Sigmoid colon (tissue), 7 donors: ENCODE results near the gene NEMF. TPM values are rescaled to one million over a fixed set of nuclear protein-coding genes. Genes with fewer than 3 reads are reported as not detected.
"Not testable (repeated sequence)": the region's sequence is repeated elsewhere in the genome, so short reads cannot be mapped to it uniquely, and the experiment has no call there.

ENCODE experiments used
- DNase-seq: peaks from one replicate; pipeline ENCODE4 v3.0.0-alpha.2; 2019
- H3K27ac ChIP-seq, 4 donors: fragments of 200-600 bp; sonication (generic); one replicate each; pipeline ENCODE4 v1.5.1; 2016 to 2019; ENCODE audit warnings: mild to moderate bottlenecking in 1 of 4
- H3K27me3 ChIP-seq, 3 donors: fragments of 200-600 bp; sonication (generic); one replicate each; pipeline ENCODE4 v1.5.1; 2019; ENCODE audit warnings: mild to moderate bottlenecking in 1 of 3
- H3K36me3 ChIP-seq, 4 donors: fragments of 200-600 bp; sonication (generic); one replicate each; pipeline ENCODE4 v1.5.1; 2016 to 2019
- H3K4me1 ChIP-seq, 4 donors: fragments of 200-600 bp; sonication (generic); one replicate each; pipeline ENCODE4 v1.5.1; 2017 to 2019
- H3K4me3 ChIP-seq, 4 donors: fragments of 200-600 bp; sonication (generic); one replicate each; pipeline ENCODE4 v1.5.1; 2017 to 2019; ENCODE audit warnings: mild to moderate bottlenecking in 2 of 4, moderate library complexity in 1 of 4
- H3K9me3 ChIP-seq, 4 donors: fragments of 200-600 bp in 3 of 4; sonication (generic) in 3 of 4; one replicate each; pipeline versions ENCODE4 v1.5.1 to v1.6.1; 2013 to 2019
- CTCF ChIP-seq, 4 experiments: fragments of 450-650 bp in 3 of 4; fragments of 200-600 bp in 1 of 4; IDR thresholded peaks; one replicate each; pipeline ENCODE4 v1.5.1; 2016 to 2019; ENCODE audit warnings: antibody characterized with exemption in 4 of 4, mild to moderate bottlenecking in 3 of 4, moderate library complexity in 2 of 4
- EP300 ChIP-seq, 4 donors: sonication (generic); formaldehyde crosslinking; IDR thresholded peaks; one replicate each; pipeline ENCODE4 v1.6.1; 2017; ENCODE audit warnings: antibody characterized with exemption in 4 of 4
- POLR2A ChIP-seq, 2 donors: fragments of 450-650 bp; IDR thresholded peaks; one replicate each; pipeline ENCODE4 v1.6.1; 2016; ENCODE audit warnings: antibody characterized with exemption in 2 of 2, mild to moderate bottlenecking in 2 of 2, moderate library complexity in 2 of 2
- POLR2AphosphoS5 ChIP-seq, 4 donors: sonication (generic); formaldehyde crosslinking; IDR thresholded peaks; one replicate each; pipeline ENCODE4 v1.6.1; 2017; ENCODE audit warnings: antibody characterized with exemption in 4 of 4
- WGBS, 2 donors: extraction: QIAGEN DNeasy Blood & Tissue Kit; methylation state at CpG; one replicate each; pipeline ENCODE4 v1.1.7; 2013; 5-methylcytosine and 5-hydroxymethylcytosine counted together
- intact Hi-C: fragments of 100-400 bp; cut with DNase I; formaldehyde crosslinking; loops from one replicate; pipeline ENCODE4 v1.15.1; 2023
- polyA plus RNA-seq, 3 donors: library from polyadenylated mRNA; stranded (reverse); fragments of 200-250 nt; gene quantifications; one replicate each; pipeline ENCODE4 v1.2.3, GENCODE V29; 2013
- total RNA-seq, 4 donors: library from RNA; depleted of rRNA; stranded (reverse); fragments of >200 nt; gene quantifications; one replicate each; pipeline ENCODE4 v1.1.0, GENCODE V29; 2016
- donor health status: healthy with polysubstance abuse.
- donor health status: Bipolar disorder and iron deficiency.
- donor health status: healthy.

Gene NEMF
- total and polyA plus RNA-seq, 7 donors, result 18.0 to 121 (median 73.7) TPM

GRCh38 chr14:49897414-49897813, 44.8 kb upstream of the NEMF start:
- Histone ChIP-seq H3K4me1 (peaks cover 0 to 49% (median 47%) of the 10 kb centered on the region in 4 donors), H3K9me3 (no peaks in the 10 kb centered on the region), H3K4me3 (no peak overlapping the region), H3K36me3 (peaks cover 0 to 8% (median 0%) of the 10 kb centered on the region in 4 donors), H3K27me3 (no peaks in the 10 kb centered on the region), H3K27ac (peak overlapping the region in 3 of 4 donors; percentile 1 to 100 (median 98))
- no peak for TF ChIP-seq CTCF (IDR thresholded peaks at IDR 0.05)
- TF ChIP-seq POLR2AphosphoS5 (IDR thresholded peaks at IDR 0.05), result no peak
- 26 to 41% methylated on average over 1 of the region's 1 CpG for WGBS, 2 donors
- intact Hi-C loops, result no loop called here
- DNase-seq, result no peak

- peaks cover 0 to 8% (median 0%) of the 10 kb centered on the region in 4 donors for H3K36me3 ChIP-seq
- no peak overlapping the region for H3K4me3 ChIP-seq
- no peak for DNase-seq
- WGBS, 2 donors, result 31 to 34% methylated on average over 5 of the region's 5 CpGs
- no peaks in the 10 kb centered on the region for H3K27me3 ChIP-seq
- peaks cover 0 to 51% (median 49%) of the 10 kb centered on the region in 4 donors for H3K4me1 ChIP-seq
- H3K9me3 ChIP-seq, result no peaks in the 10 kb centered on the region
- H3K27ac ChIP-seq, result peak overlapping the region in 3 of 4 donors; percentile 1 to 100 (median 98)
- intact Hi-C loops, result no loop called here
- no peak for TF ChIP-seq EP300 (IDR thresholded peaks at IDR 0.05)
- TF ChIP-seq POLR2AphosphoS5 (IDR thresholded peaks at IDR 0.05), result no peak
- no peak for TF ChIP-seq POLR2A (IDR thresholded peaks at IDR 0.05)
- no peak for TF ChIP-seq CTCF (IDR thresholded peaks at IDR 0.05)
These were observed 44.4 kb upstream of the NEMF start for GRCh38 chr14:49896966-49897365.

GRCh38 chr14:49896272-49896671, 43.7 kb upstream of the NEMF start:
- Histone ChIP-seq H3K4me3 (peak overlapping the region in 3 of 4 donors; percentile 60 to 96 (median 80)), H3K27ac (peak overlapping the region; percentile 16 to 100 (median 73))

GRCh38 chr14:49895480-49895879, 42.9 kb upstream of the NEMF start:
- 7 to 21% methylated on average over 4 of the region's 4 CpGs for WGBS, 2 donors
- Histone ChIP-seq H3K27me3 (no peaks in the 10 kb centered on the region), H3K9me3 (no peaks in the 10 kb centered on the region), H3K4me1 (peaks cover 0 to 55% (median 55%) of the 10 kb centered on the region in 4 donors), H3K36me3 (peaks cover 0 to 8% (median 0%) of the 10 kb centered on the region in 4 donors), H3K27ac (peak overlapping the region; percentile 16 to 100 (median 73)), H3K4me3 (peak overlapping the region in 3 of 4 donors; percentile 60 to 96 (median 80))
- intact Hi-C loops, result no loop called here
- no peak for DNase-seq
- TF ChIP-seq EP300 (IDR thresholded peaks at IDR 0.05) (no peak), CTCF (IDR thresholded peaks at IDR 0.05) (no peak)

More at GRCh38 chr14:49896272-49896671, 43.7 kb upstream of the NEMF start:
- H3K4me1 ChIP-seq, result peaks cover 0 to 55% (median 55%) of the 10 kb centered on the region in 4 donors
- H3K36me3 ChIP-seq, H3K27me3 ChIP-seq, intact Hi-C loops, H3K9me3 ChIP-seq, DNase-seq: not testable (repeated sequence)

- intact Hi-C loops, result loop anchor here (5.0 kb wide), 1 partner anchor 128 kb away; no protein-coding TSS in a partner anchor
- DNase-seq, H3K27me3 ChIP-seq, H3K36me3 ChIP-seq, H3K9me3 ChIP-seq: not testable (repeated sequence)
- peak overlapping the region; percentile 91 to 100 (median 99) for H3K27ac ChIP-seq
- peak overlapping the region; percentile 60 to 96 (median 88) for H3K4me3 ChIP-seq
- peaks cover 0 to 55% (median 55%) of the 10 kb centered on the region in 4 donors for H3K4me1 ChIP-seq
- WGBS, 2 donors, result 1 to 5% methylated on average over 8 of the region's 8 CpGs
These were observed 41.9 kb upstream of the NEMF start for GRCh38 chr14:49894214-49895107.
